ENCODE results near the gene PQBP1. TPM values are rescaled to one million over a fixed set of nuclear protein-coding genes. Genes with fewer than 3 reads are reported as not detected.

Gene PQBP1
- total and polyA plus RNA-seq, 2 of the 13 experiments (the other 11 are each of a cell fraction or from before 2014, with no cell fraction given) = 58.1 to 80.9 TPM

DNA sequence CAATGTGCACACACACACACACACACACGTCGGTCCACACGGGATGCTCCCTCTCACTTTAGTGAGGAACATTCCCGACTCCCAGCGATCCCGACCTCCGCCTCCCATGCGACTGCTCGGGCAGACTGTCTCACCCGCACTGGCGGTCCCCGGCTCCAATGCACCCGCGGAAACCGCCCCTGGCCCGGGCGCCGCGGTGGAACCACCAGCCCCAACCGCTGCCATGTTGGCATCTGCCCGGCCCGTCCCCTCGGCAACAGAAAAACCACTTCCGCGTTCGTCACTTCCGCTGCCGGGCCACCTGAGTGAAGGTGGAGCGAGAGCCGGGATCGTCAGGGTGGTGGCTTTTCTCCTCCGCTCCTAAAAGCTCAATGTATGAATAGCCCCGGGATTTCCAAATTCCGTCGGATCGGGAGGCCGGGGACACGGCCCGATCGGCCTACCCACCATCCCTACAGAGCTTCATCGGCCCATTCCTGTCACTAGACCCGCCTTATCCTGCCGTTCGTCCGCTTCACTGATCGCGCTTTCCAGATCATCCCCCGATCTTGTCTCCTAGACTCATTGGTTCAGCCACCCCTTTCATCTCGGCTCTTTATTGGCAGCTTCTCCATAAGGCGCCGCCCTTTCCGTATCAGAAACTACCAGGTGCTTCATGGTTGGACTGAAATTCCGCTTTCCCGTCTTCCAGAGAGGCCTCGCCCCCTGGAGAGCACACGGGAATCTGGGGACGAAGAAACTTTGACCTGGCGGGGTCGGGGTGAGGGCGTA is 13.9 kb downstream of the PQBP1 start, which contains the start of gene SLC35A2 (continued):
- TF ChIP-seq SAP130 (CRISPR knock-in tag; IDR thresholded peaks at IDR 0.05; ENCODE audit: low read depth) (peak; percentile 92), CBFB (CRISPR knock-in tag; IDR thresholded peaks at IDR 0.05) (0 out of 2 replicates have a peak, but pooled peaks have one; percentile 34), AGO1 (IDR thresholded peaks at IDR 0.05; ENCODE audit: low read depth, low read length, poor library complexity, severe bottlenecking) (peak; percentile 64), ATF1 (CRISPR knock-in tag; IDR thresholded peaks at IDR 0.05) (peak; percentile 89), POLR2AphosphoS5 (IDR thresholded peaks at IDR 0.05; ENCODE audit: low read depth, low read length) (peak; percentile 39; the same call in 1 of the 2 replicates), NR2F6 (IDR thresholded peaks at IDR 0.05) (0 out of 2 replicates have a peak, but pooled peaks have one; percentile 32), NR2F6 (CRISPR knock-in tag; IDR thresholded peaks at IDR 0.05) (0 out of 2 replicates have a peak, but pooled peaks have one; percentile 8), ZNF343 (CRISPR knock-in tag; IDR thresholded peaks at IDR 0.05) (no peak), GFI1 (CRISPR knock-in tag; IDR thresholded peaks at IDR 0.05; ENCODE audit: borderline replicate concordance) (0 out of 2 replicates have a peak, but pooled peaks have one; percentile 33), KAT7 (CRISPR knock-in tag; IDR thresholded peaks at IDR 0.05; ENCODE audit: borderline replicate concordance) (no peak), NPAS2 (CRISPR knock-in tag; IDR thresholded peaks at IDR 0.05; ENCODE audit: borderline replicate concordance) (no peak), PHF8 (CRISPR knock-in tag; IDR thresholded peaks at IDR 0.05) (peak; percentile 73), ZSCAN31 (CRISPR knock-in tag; IDR thresholded peaks at IDR 0.05; ENCODE audit: low read depth) (0 out of 2 replicates have a peak, but pooled peaks have one; percentile 80), KDM2A (CRISPR knock-in tag; IDR thresholded peaks at IDR 0.05; ENCODE audit: borderline replicate concordance, low read depth) (peak; percentile 72; the same call in 1 of the 2 replicates), ZNF296 (CRISPR knock-in tag; conservative IDR thresholded peaks at IDR 0.05) (no peak), YEATS4 (CRISPR knock-in tag; IDR thresholded peaks at IDR 0.05; ENCODE audit: borderline replicate concordance) (peak; percentile 50; the same call in 1 of the 2 replicates)
- TF ChIP-seq, protein P1, sequence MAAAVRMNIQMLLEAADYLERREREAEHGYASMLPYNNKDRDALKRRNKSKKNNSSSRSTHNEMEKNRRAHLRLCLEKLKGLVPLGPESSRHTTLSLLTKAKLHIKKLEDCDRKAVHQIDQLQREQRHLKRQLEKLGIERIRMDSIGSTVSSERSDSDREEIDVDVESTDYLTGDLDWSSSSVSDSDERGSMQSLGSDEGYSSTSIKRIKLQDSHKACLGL (CRISPR knock-in tag; IDR thresholded peaks at IDR 0.05) = peak; percentile 55; the same call in 1 of the 2 replicates
- TF ChIP-seq, protein P2, sequence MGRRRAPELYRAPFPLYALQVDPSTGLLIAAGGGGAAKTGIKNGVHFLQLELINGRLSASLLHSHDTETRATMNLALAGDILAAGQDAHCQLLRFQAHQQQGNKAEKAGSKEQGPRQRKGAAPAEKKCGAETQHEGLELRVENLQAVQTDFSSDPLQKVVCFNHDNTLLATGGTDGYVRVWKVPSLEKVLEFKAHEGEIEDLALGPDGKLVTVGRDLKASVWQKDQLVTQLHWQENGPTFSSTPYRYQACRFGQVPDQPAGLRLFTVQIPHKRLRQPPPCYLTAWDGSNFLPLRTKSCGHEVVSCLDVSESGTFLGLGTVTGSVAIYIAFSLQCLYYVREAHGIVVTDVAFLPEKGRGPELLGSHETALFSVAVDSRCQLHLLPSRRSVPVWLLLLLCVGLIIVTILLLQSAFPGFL (CRISPR knock-in tag; IDR thresholded peaks at IDR 0.05) = no peak
- TF ChIP-seq, protein P3, sequence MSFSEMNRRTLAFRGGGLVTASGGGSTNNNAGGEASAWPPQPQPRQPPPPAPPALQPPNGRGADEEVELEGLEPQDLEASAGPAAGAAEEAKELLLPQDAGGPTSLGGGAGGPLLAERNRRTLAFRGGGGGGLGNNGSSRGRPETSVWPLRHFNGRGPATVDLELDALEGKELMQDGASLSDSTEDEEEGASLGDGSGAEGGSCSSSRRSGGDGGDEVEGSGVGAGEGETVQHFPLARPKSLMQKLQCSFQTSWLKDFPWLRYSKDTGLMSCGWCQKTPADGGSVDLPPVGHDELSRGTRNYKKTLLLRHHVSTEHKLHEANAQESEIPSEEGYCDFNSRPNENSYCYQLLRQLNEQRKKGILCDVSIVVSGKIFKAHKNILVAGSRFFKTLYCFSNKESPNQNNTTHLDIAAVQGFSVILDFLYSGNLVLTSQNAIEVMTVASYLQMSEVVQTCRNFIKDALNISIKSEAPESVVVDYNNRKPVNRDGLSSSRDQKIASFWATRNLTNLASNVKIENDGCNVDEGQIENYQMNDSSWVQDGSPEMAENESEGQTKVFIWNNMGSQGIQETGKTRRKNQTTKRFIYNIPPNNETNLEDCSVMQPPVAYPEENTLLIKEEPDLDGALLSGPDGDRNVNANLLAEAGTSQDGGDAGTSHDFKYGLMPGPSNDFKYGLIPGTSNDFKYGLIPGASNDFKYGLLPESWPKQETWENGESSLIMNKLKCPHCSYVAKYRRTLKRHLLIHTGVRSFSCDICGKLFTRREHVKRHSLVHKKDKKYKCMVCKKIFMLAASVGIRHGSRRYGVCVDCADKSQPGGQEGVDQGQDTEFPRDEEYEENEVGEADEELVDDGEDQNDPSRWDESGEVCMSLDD (CRISPR knock-in tag; IDR thresholded peaks at IDR 0.05; ENCODE audit: borderline replicate concordance) = no peak
- TF ChIP-seq, protein P4, sequence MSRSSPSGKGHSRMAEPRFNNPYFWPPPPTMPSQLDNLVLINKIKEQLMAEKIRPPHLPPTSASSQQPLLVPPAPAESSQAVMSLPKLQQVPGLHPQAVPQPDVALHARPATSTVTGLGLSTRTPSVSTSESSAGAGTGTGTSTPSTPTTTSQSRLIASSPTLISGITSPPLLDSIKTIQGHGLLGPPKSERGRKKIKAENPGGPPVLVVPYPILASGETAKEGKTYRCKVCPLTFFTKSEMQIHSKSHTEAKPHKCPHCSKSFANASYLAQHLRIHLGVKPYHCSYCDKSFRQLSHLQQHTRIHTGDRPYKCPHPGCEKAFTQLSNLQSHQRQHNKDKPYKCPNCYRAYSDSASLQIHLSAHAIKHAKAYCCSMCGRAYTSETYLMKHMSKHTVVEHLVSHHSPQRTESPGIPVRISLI (CRISPR knock-in tag; IDR thresholded peaks at IDR 0.05; ENCODE audit: borderline replicate concordance) = peak; percentile 38; the same call in 1 of the 2 replicates
- TF ChIP-seq, protein P5, sequence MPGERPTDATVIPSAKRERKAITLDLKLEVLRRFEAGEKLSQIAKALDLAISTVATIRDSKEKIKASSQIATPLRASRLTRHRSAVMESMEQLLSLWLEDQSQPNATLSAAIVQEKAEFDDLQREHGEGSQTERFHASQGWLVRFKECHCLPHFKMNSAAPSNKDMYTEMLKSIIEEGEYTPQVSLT (CRISPR knock-in tag; IDR thresholded peaks at IDR 0.05; ENCODE audit: borderline replicate concordance, low read depth) = no peak
- TF ChIP-seq, protein P6, sequence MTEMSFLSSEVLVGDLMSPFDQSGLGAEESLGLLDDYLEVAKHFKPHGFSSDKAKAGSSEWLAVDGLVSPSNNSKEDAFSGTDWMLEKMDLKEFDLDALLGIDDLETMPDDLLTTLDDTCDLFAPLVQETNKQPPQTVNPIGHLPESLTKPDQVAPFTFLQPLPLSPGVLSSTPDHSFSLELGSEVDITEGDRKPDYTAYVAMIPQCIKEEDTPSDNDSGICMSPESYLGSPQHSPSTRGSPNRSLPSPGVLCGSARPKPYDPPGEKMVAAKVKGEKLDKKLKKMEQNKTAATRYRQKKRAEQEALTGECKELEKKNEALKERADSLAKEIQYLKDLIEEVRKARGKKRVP (CRISPR knock-in tag; IDR thresholded peaks at IDR 0.05) = peak in 1 of 2 experiments; percentile 21; a peak in 1 of 4 replicates
